Lower leg skin (tissue), 3 donors: Measurements from ENCODE around the gene LRP1B.

ENCODE experiments used
- POLR2A ChIP-seq, 2 donors: fragments of 450-650 bp; IDR thresholded peaks; one replicate each; pipeline ENCODE4 v1.6.1; 2016 to 2017; ENCODE audit warnings: antibody characterized with exemption in 2 of 2, mild to moderate bottlenecking in 1 of 2, moderate library complexity in 1 of 2
- TF ChIP-seq, protein P1 (sequence below), 3 donors: fragments of 450-650 bp; IDR thresholded peaks; one replicate each; pipeline ENCODE4 v1.5.1; 2016; ENCODE audit warnings: antibody characterized with exemption in 3 of 3, mild to moderate bottlenecking in 3 of 3, moderate library complexity in 2 of 3

DNA sequence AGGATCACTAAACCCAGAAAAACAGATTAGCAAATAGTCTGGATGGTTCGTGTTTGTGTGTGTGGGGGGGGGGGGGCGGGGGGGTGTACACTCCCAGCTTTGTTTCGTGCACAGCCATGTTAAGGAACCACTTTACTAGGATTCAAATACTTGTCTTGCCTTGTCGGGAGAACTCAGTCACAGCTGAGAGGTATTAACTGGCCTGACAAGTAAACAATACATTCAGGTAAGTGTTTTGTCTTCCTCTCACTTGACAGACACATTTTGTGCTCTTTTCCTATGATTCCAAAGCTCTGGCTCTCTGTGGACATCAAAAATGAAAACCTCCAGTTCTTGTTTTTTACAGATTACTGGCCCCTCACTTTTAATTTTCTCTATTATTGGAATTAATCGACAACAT is 173.5 kb downstream of the LRP1B start:
- TF ChIP-seq POLR2A (IDR thresholded peaks at IDR 0.05) = no peak
- TF ChIP-seq, protein P1, sequence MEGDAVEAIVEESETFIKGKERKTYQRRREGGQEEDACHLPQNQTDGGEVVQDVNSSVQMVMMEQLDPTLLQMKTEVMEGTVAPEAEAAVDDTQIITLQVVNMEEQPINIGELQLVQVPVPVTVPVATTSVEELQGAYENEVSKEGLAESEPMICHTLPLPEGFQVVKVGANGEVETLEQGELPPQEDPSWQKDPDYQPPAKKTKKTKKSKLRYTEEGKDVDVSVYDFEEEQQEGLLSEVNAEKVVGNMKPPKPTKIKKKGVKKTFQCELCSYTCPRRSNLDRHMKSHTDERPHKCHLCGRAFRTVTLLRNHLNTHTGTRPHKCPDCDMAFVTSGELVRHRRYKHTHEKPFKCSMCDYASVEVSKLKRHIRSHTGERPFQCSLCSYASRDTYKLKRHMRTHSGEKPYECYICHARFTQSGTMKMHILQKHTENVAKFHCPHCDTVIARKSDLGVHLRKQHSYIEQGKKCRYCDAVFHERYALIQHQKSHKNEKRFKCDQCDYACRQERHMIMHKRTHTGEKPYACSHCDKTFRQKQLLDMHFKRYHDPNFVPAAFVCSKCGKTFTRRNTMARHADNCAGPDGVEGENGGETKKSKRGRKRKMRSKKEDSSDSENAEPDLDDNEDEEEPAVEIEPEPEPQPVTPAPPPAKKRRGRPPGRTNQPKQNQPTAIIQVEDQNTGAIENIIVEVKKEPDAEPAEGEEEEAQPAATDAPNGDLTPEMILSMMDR (IDR thresholded peaks at IDR 0.05) = no peak
